Spinal cord (tissue), 10 donors: ENCODE measurements around the gene SPTBN5. TPM values are rescaled to one million over a fixed set of nuclear protein-coding genes. Genes with fewer than 3 reads are reported as not detected.

Experiments
- DNase-seq, 6 donors: peaks; one replicate each; pipeline versions ENCODE4 v3.0.0 to v3.0.0-alpha.2; 2013 to 2015; ENCODE audit warnings: low spot score in 6 of 6, low read depth in 4 of 6
- H3K27ac ChIP-seq: one replicate; pipeline ENCODE4 v1.5.1; 2013; ENCODE audit warnings: low read depth, low read length, control low read depth
- H3K27me3 ChIP-seq: one replicate; pipeline ENCODE4 v1.6.1; 2013; ENCODE audit warnings: low read length; ENCODE audit not compliant: control insufficient read depth, insufficient read depth
- H3K36me3 ChIP-seq: one replicate; pipeline ENCODE4 v1.6.1; 2013; ENCODE audit warnings: low read length; ENCODE audit not compliant: control insufficient read depth, insufficient read depth
- H3K4me1 ChIP-seq: one replicate; pipeline ENCODE4 v1.6.1; 2013; ENCODE audit warnings: low read length; ENCODE audit not compliant: control insufficient read depth, insufficient read depth
- H3K4me3 ChIP-seq: one replicate; pipeline ENCODE4 v1.5.1; 2013; ENCODE audit warnings: low read depth, low read length, control low read depth
- H3K9me3 ChIP-seq: one replicate; pipeline ENCODE4 v1.6.1; 2013; ENCODE audit warnings: low read length; ENCODE audit not compliant: control insufficient read depth, insufficient read depth
- WGBS: methylation state at CpG from one replicate; pipeline ENCODE4 v1.1.5; 2013; ENCODE audit warnings: missing lambda C conversion rate; ENCODE audit not compliant: insufficient coverage; 5-methylcytosine and 5-hydroxymethylcytosine counted together
- polyA plus RNA-seq, 2 donors: library from polyadenylated mRNA; unstranded; fragments of 120-200 nt; gene quantifications; one replicate each; pipeline ENCODE4 v1.2.1, GENCODE V29; 2013; ENCODE audit not compliant: insufficient read length in 2 of 2
- total RNA-seq, 2 donors: library from RNA; depleted of rRNA in 1 of 2; stranded (reverse); fragments of 120-200 nt in 1 of 2; fragments of >200 nt in 1 of 2; gene quantifications; one replicate each; pipeline versions ENCODE4 v1.2.3 to v1.2.4, GENCODE V29; 2013 to 2014
- donor health status: healthy.

The SPTBN5 gene
- total and polyA plus RNA-seq, 4 donors = 0.69 to 4.2 (median 2.5) TPM

GRCh38 chr15:41918506-41919126 lies 24.8 kb upstream of the SPTBN5 start:
- Histone ChIP-seq H3K27me3 (no peaks in the 10 kb centered on the region), H3K4me3 (no peak overlapping the region), H3K9me3 (no peaks in the 10 kb centered on the region), H3K36me3 (peaks cover 8% of the 10 kb centered on the region), H3K4me1 (peaks cover 29% of the 10 kb centered on the region), H3K27ac (no peak overlapping the region)
- no peak for DNase-seq
- WGBS = 97% methylated on average over 7 of the region's 8 CpGs

- peaks cover 8% of the 10 kb centered on the region for H3K36me3 ChIP-seq
- H3K4me3 ChIP-seq = no peak overlapping the region
- 84% methylated on average over 6 of the region's 10 CpGs for WGBS
- H3K27ac ChIP-seq = peak overlapping the region; percentile 34
- no peaks in the 10 kb centered on the region for H3K9me3 ChIP-seq
- no peak for DNase-seq
- no peaks in the 10 kb centered on the region for H3K27me3 ChIP-seq
- H3K4me1 ChIP-seq = peaks cover 29% of the 10 kb centered on the region
Measured at GRCh38 chr15:41917767-41918430, 24.0 kb upstream of the SPTBN5 start.

GRCh38 chr15:41915255-41915994 lies 21.6 kb upstream of the SPTBN5 start:
- DNase-seq = no peak
- Histone ChIP-seq H3K4me3 (no peak overlapping the region), H3K27ac (peak overlapping the region; percentile 82), H3K9me3 (no peaks in the 10 kb centered on the region), H3K4me1 (peaks cover 26% of the 10 kb centered on the region), H3K27me3 (no peaks in the 10 kb centered on the region), H3K36me3 (peaks cover 15% of the 10 kb centered on the region)
- WGBS = 84% methylated on average over 4 of the region's 6 CpGs

GRCh38 chr15:41914411-41914810 lies 20.6 kb upstream of the SPTBN5 start:
- Histone ChIP-seq H3K4me3 (no peak overlapping the region), H3K27ac (no peak overlapping the region), H3K9me3 (no peaks in the 10 kb centered on the region), H3K36me3 (peaks cover 15% of the 10 kb centered on the region), H3K4me1 (peaks cover 23% of the 10 kb centered on the region), H3K27me3 (no peaks in the 10 kb centered on the region)
- peak in 1 of 6 donors; percentile 14 for DNase-seq
- WGBS = 77% methylated on average over 4 of the region's 5 CpGs

GRCh38 chr15:41913256-41913655 lies 19.4 kb upstream of the SPTBN5 start:
- WGBS = 71% methylated on average over 1 of the region's 3 CpGs
- H3K4me1 ChIP-seq = peaks cover 18% of the 10 kb centered on the region
- H3K27me3 ChIP-seq = no peaks in the 10 kb centered on the region
- no peak overlapping the region for H3K27ac ChIP-seq
- no peak for DNase-seq
- peaks cover 13% of the 10 kb centered on the region for H3K36me3 ChIP-seq
- no peaks in the 10 kb centered on the region for H3K9me3 ChIP-seq
- no peak overlapping the region for H3K4me3 ChIP-seq

- Histone ChIP-seq H3K9me3 (no peaks in the 10 kb centered on the region), H3K4me3 (no peak overlapping the region), H3K27ac (no peak overlapping the region), H3K27me3 (no peaks in the 10 kb centered on the region), H3K4me1 (peaks cover 9% of the 10 kb centered on the region), H3K36me3 (peaks cover 20% of the 10 kb centered on the region)
- no peak for DNase-seq
- WGBS = 93% methylated on average over 14 of the region's 14 CpGs
Measured at GRCh38 chr15:41911691-41912345, 18.0 kb upstream of the SPTBN5 start.

- Histone ChIP-seq H3K27me3 (no peaks in the 10 kb centered on the region), H3K9me3 (peaks cover 5% of the 10 kb centered on the region), H3K27ac (no peak overlapping the region), H3K4me3 (no peak overlapping the region), H3K4me1 (peaks cover 13% of the 10 kb centered on the region), H3K36me3 (peaks cover 25% of the 10 kb centered on the region)
- DNase-seq = no peak
- 89% methylated on average over 17 of the region's 17 CpGs for WGBS
Measured at GRCh38 chr15:41908736-41909461, 15.0 kb upstream of the SPTBN5 start.

GRCh38 chr15:41907141-41907540 lies 13.3 kb upstream of the SPTBN5 start:
- 94% methylated on average over 2 of the region's 3 CpGs for WGBS
- DNase-seq = no peak
- Histone ChIP-seq H3K27ac (no peak overlapping the region), H3K36me3 (peaks cover 25% of the 10 kb centered on the region), H3K4me3 (no peak overlapping the region), H3K27me3 (no peaks in the 10 kb centered on the region), H3K9me3 (peaks cover 5% of the 10 kb centered on the region), H3K4me1 (peaks cover 16% of the 10 kb centered on the region)

GRCh38 chr15:41906608-41907007 lies 12.8 kb upstream of the SPTBN5 start:
- Histone ChIP-seq H3K9me3 (peaks cover 5% of the 10 kb centered on the region), H3K36me3 (peaks cover 23% of the 10 kb centered on the region), H3K27me3 (no peaks in the 10 kb centered on the region), H3K27ac (no peak overlapping the region), H3K4me1 (peaks cover 16% of the 10 kb centered on the region), H3K4me3 (no peak overlapping the region)
- 91% methylated on average over 4 of the region's 5 CpGs for WGBS
- DNase-seq = no peak
